ENCODE results near the gene COLGALT1.

COLGALT1 gene

DNA sequence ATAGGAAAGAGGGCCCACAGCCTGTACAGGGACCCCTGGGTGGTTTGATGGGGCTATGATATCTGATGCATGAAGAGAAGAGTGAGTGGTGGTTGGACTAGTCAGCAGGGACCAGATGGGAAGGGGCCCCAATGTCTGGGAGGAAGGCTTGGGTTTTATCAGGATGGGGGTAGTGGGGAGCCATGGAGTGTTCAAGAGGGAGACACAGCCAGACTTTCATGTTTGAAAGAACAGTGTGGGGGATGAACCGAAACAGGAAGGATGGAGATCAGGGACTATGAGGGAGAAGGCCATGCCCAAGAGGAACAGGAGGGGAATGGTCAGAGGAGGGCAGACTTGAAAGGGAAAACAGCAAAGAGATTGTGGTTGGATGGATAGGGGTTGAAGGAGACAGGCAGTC is 69.6 kb downstream of the COLGALT1 start:
- no peak for DNase-seq

DNA sequence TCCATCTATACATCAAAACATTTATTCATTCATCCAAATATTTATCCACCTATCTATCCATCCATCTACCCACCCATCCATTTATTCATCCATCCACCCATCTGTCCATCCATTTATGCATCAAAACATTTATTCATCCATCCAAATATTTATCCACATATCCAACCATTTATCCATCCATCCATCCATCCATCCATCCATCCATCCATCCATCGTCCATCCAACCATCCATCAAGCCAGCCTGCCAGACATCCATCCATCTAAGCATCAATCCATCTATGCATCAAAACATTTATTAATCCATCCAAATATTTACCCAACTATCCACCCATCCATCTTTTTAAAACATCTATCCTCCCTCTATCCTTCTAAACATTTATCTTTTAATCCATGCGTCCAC is 70.5 kb downstream of the COLGALT1 start:
- no peak for DNase-seq

DNA sequence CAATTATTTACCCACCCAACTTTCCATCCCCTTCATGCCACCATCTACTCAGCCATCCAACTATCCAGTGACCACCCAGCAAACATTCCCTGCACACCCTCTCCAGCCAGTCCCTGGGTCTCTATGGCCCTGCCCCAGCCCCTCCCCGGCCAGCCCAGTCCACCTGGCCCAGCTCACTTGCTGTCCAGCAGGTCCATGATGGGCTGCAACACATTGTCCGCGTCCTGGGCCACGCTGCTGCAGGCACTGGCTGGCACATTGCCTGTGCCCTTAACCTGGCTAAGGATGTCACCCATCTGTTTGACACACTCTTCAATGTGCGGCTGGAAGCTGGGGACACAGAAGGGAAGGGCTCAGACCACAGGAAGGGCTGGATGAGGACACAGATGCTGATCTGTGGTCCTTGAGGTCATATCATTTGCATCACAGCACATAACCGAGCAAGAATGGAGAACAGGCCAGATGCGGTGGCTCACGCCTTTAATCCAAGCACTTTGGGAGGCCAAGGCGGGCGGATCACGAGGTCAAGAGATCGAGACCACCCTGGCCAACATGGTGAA is 71.1 kb downstream of the COLGALT1 start:
- DNase-seq: no peak

DNA sequence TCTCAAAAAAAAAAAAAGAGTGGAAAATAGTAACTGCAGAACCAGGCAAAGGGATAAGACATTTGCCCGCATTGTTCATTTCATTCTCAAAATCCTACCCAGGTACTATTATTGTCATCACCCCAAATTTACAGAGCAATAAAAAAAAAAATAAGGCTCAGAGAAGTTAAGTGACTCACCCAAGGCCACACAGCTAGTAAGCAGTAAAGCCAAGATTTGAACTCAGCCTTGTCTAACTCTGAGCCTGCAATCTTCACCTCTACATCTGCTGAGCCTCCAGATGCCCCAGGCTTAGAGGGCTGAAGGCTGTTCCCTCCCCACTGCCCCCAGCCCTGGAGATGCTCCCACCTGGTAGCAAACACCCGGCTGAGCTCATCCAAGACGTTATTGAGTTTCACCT is 71.7 kb downstream of the COLGALT1 start:
- no peak for DNase-seq

DNA sequence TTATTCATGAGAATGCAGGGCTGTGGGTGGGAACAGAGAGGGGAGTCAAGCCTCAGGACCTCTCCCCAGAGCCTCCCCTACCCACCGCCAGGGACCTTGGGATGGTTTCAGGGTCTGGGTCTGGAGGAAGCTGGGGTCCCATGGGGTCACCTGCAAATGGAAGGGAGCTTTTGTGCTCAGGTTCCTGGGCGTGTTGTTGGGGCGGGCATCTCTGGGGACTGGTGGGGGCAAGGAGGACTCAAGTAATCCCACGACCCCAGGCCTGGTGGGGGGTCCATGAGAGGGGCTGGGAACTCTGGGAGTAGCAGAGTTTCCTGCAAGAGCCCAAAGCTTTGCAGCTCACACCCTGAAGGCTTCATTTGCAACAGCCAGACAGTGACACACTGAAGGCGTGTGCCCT is 72.5 kb downstream of the COLGALT1 start:
- DNase-seq: no peak

DNA sequence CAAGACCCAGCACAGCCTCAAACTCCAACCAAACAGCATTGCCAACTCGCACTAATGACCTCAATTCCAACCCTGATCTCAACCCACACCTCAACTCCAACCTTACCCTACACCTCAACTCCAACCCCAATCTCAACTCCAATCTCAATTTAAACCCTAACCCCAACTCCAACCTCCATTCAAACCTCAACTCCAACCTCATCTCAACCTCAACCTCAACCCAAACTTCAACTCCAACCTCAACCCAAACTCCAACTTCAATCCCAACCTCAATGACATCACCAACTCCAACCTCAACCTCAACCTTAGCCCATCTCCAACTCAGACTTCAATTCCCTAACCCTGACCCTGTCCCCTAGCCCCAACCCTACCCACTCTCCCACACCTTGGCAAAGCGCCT is 74.3 kb downstream of the COLGALT1 start:
- DNase-seq: no peak

DNA sequence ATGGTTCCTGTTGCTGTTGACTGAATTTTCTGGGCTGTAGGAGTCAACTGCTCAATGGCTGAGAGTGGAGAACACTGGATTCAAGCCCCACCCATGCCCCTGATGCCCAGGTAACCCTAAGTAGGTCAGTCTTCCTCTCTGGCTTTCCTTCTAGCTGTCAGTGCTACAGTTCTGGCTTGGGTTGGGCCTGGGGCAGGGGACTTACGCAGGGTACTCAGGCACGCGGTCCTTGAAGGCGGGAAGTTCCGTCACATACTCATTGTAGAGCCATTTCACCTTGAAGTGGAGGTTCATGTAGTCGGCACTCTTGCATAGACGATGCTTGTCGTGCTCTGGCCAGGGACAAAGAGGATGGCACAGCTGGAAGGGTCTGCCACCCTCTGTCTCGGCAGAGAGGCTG is 77.1 kb downstream of the COLGALT1 start:
- DNase-seq: no peak
